ENCODE results near the gene UBE3C.

The UBE3C gene

DNA sequence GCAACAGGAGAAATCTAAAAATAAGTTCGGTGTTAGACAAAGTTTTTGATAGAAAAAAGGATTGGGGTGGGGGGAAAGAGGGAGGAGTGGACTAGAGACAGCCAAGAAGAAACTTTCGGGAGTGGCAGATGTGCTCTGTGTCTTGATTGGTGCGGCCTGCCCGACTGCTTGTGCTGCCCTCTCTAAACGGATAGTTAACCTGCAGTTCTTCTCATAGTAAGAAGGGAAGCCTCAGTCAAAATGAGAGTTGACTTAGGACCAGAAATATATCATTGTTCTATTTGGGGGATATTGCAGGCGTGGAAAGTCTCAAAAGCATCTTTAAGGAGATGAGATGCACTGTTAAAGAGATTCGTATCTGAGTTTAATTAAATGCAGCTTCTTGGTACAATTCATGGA lies 39.3 kb downstream of the UBE3C start:
- Histone ChIP-seq H3K4me3 (ENCODE audit: low read depth in 1 of 2, low read length in 2 of 2) (no peak overlapping the region), H3K36me3 (ENCODE audit: insufficient read depth, low read length) (peaks cover 50% of the 10 kb centered on the region), H3K27ac (ENCODE audit: low read depth, low read length) (no peak overlapping the region), H3K9ac (ENCODE audit: low read length) (no peak overlapping the region), H3K27me3 (ENCODE audit: control insufficient read depth in 1 of 2, insufficient read depth in 2 of 2, low read length in 2 of 2) (no peaks in the 10 kb centered on the region), H3K9me3 (ENCODE audit: low read length) (no peaks in the 10 kb centered on the region), H3K4me1 (ENCODE audit: insufficient read depth, low read length) (no peaks in the 10 kb centered on the region)

DNA sequence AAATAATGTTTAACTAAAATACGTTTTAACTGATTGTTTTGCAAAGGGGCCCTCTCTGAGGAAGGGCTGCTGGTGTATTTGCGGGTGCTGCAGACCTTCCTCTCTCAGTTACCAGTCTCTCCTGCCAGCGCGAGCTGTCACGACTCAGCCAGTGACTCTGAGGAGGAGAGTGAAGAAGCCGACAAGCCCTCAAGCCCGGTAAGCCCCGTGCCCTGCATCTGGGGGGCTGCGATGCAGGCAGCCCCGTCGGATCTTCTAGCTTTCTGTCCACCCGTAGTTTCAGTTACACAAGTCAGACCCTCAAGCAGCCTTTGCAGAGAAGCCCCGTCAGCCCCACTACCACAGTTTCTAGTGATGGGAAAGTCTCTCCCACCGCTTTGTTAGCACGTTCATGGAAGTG lies 45.1 kb downstream of the UBE3C start:
- H3K9me3 ChIP-seq (ENCODE audit: low read length): no peaks in the 10 kb centered on the region
- peaks cover 55% of the 10 kb centered on the region for H3K36me3 ChIP-seq (ENCODE audit: insufficient read depth, low read length)
- H3K27me3 ChIP-seq (ENCODE audit: control insufficient read depth in 1 of 2, insufficient read depth in 2 of 2, low read length in 2 of 2): no peaks in the 10 kb centered on the region
- H3K4me3 ChIP-seq (ENCODE audit: low read depth in 1 of 2, low read length in 2 of 2): no peak overlapping the region
- no peaks in the 10 kb centered on the region for H3K4me1 ChIP-seq (ENCODE audit: insufficient read depth, low read length)
- no peak overlapping the region for H3K27ac ChIP-seq (ENCODE audit: low read depth, low read length)
- H3K9ac ChIP-seq (ENCODE audit: low read length): no peak overlapping the region

DNA sequence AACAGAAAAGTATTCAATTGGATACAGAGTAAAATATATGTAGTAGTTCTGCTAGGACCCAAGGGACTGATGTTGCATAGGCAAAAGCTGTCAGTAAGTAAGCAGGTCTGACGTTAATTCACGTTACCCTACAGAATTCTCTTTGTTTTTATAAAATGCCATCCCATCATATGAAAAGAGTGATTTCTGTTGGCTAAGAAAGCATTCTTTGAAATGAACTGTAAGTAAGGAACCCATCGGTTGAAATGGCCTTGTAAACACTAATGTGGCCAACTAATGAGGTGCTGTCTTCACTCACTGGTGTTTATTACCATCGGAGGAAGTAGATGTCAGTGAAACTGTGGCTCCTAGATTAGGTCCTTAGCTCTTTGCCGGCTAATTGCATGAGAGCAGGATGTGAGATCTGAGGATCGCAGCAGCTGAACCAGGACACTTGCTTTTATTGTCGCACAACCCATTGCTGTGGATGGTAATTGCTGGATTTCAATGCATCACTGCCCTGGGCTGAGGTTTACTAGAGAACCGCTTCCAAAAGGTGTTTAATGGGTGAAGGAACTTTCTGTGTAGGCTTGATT lies 49.5 kb downstream of the UBE3C start:
- peaks cover 59% of the 10 kb centered on the region for H3K36me3 ChIP-seq (ENCODE audit: insufficient read depth, low read length)
- H3K4me3 ChIP-seq (ENCODE audit: low read depth in 1 of 2, low read length in 2 of 2): no peak overlapping the region
- H3K27ac ChIP-seq (ENCODE audit: low read depth, low read length): no peak overlapping the region
- no peak overlapping the region for H3K9ac ChIP-seq (ENCODE audit: low read length)
- H3K4me1 ChIP-seq (ENCODE audit: insufficient read depth, low read length): no peaks in the 10 kb centered on the region
- H3K27me3 ChIP-seq (ENCODE audit: control insufficient read depth in 1 of 2, insufficient read depth in 2 of 2, low read length in 2 of 2): no peaks in the 10 kb centered on the region
- no peaks in the 10 kb centered on the region for H3K9me3 ChIP-seq (ENCODE audit: low read length)

DNA sequence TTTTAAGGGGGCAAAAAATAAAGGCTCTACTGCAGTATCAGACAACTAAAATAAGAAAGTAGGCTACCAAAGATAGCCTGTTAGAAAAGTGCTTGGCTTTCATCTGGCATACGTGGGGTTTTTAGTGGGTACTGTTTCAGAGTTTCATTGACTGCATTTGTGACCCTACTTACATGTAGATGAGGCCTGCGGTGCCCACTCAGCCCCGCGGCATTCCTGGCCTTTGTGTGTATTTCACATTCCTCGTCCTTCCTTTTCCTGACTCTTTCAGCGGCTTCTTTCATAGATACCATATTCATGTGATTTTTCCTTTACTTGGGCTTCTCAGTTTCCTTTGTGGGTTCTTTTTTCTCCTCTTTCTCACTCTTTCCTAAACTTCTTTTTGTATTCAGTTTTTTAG lies 50.7 kb downstream of the UBE3C start:
- Histone ChIP-seq H3K4me1 (ENCODE audit: insufficient read depth, low read length) (no peaks in the 10 kb centered on the region), H3K9ac (ENCODE audit: low read length) (no peak overlapping the region), H3K36me3 (ENCODE audit: insufficient read depth, low read length) (peaks cover 51% of the 10 kb centered on the region), H3K27me3 (ENCODE audit: control insufficient read depth in 1 of 2, insufficient read depth in 2 of 2, low read length in 2 of 2) (no peaks in the 10 kb centered on the region), H3K4me3 (ENCODE audit: low read depth in 1 of 2, low read length in 2 of 2) (no peak overlapping the region), H3K27ac (ENCODE audit: low read depth, low read length) (no peak overlapping the region), H3K9me3 (ENCODE audit: low read length) (no peaks in the 10 kb centered on the region)

DNA sequence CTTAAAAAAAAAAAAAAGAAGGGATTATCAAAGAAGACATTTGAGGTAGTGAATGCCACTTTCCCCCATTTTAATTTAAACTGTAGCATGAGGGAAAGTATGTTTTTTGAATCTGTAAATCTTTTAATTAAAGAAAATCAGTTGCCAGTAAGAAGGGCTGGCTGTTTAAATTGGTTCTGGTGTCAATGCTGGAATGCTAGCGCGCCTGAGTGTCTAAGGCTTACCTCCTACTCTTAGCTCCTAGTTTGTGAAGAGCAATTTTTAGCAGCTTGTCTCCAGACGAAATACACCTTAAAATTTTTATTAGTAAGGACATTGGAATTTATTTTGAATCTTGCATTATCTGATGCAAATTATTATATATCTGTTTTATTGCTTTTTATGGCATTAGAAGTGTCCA lies 54.1 kb downstream of the UBE3C start:
- no peak overlapping the region for H3K27ac ChIP-seq (ENCODE audit: low read depth, low read length)
- H3K4me1 ChIP-seq (ENCODE audit: insufficient read depth, low read length): no peaks in the 10 kb centered on the region
- H3K9ac ChIP-seq (ENCODE audit: low read length): no peak overlapping the region
- no peaks in the 10 kb centered on the region for H3K9me3 ChIP-seq (ENCODE audit: low read length)
- no peaks in the 10 kb centered on the region for H3K27me3 ChIP-seq (ENCODE audit: control insufficient read depth in 1 of 2, insufficient read depth in 2 of 2, low read length in 2 of 2)
- no peak overlapping the region for H3K4me3 ChIP-seq (ENCODE audit: low read depth in 1 of 2, low read length in 2 of 2)
- peaks cover 38% of the 10 kb centered on the region for H3K36me3 ChIP-seq (ENCODE audit: insufficient read depth, low read length)

DNA sequence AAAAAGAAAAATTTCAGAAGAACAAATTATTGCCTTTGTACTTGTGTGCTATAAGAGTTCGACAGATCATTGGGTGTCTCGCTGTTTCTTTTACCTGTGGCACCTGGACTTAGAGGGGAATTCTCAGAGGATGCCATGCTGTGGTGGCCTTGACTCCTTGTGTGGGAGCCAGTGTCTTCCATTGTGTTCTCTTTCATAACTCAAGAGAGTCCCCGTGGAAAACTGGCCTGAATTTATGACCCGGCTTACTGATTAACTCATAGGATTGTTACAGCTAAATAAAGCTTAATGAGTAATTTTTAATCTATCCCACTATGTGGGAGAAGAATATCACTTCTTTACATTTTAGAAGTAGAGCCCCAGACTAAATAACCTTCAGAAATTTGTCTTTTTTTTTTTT lies 54.5 kb downstream of the UBE3C start:
- H3K27ac ChIP-seq (ENCODE audit: low read depth, low read length): no peak overlapping the region
- peaks cover 34% of the 10 kb centered on the region for H3K36me3 ChIP-seq (ENCODE audit: insufficient read depth, low read length)
- no peak overlapping the region for H3K4me3 ChIP-seq (ENCODE audit: low read depth in 1 of 2, low read length in 2 of 2)
- H3K9me3 ChIP-seq (ENCODE audit: low read length): no peaks in the 10 kb centered on the region
- H3K9ac ChIP-seq (ENCODE audit: low read length): no peak overlapping the region
- H3K4me1 ChIP-seq (ENCODE audit: insufficient read depth, low read length): no peaks in the 10 kb centered on the region
- no peaks in the 10 kb centered on the region for H3K27me3 ChIP-seq (ENCODE audit: control insufficient read depth in 1 of 2, insufficient read depth in 2 of 2, low read length in 2 of 2)

DNA sequence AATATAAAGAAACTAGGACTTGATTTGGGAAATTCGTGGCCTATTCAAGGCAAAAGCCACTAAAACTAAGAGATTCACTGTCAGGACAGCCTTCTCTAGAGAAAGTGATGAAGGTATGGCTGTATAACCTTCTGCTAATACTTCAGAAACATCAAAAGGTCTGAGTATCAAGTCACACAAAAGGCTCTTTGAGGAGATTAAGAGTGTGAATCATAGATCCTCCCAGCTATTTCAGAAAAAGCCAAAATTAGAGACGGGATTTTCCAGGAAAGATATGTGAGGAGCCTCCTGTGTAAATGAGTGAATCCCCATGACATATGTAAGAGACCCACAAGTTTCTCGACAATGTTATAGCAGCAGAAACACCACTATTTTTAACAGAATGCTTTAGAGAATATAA lies 56.2 kb downstream of the UBE3C start:
- Histone ChIP-seq H3K9ac (ENCODE audit: low read length) (no peak overlapping the region), H3K27ac (ENCODE audit: low read depth, low read length) (no peak overlapping the region), H3K9me3 (ENCODE audit: low read length) (no peaks in the 10 kb centered on the region), H3K4me3 (ENCODE audit: low read depth in 1 of 2, low read length in 2 of 2) (no peak overlapping the region), H3K36me3 (ENCODE audit: insufficient read depth, low read length) (peaks cover 22% of the 10 kb centered on the region), H3K27me3 (ENCODE audit: control insufficient read depth in 1 of 2, insufficient read depth in 2 of 2, low read length in 2 of 2) (no peaks in the 10 kb centered on the region), H3K4me1 (ENCODE audit: insufficient read depth, low read length) (no peaks in the 10 kb centered on the region)

DNA sequence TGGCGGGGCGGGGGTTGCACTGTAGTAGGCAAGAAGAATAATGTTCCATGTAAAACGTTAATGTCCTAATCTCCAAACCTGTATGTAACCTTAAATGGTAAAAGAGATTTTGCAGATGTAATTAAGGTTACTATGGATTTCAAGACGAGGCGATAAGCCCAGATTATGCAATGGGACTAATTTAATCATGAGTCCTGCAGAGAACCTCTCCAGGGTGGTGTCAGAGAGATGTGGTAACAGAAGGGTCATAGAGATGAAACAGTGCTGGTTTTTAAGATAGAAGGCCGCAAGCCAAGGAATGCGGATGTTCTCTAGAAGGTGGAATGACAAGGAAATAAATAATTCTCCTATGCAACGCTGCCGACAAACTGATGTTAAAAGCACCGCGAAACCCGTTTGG lies 57.1 kb downstream of the UBE3C start:
- Histone ChIP-seq H3K4me1 (ENCODE audit: insufficient read depth, low read length) (no peaks in the 10 kb centered on the region), H3K9ac (ENCODE audit: low read length) (no peak overlapping the region), H3K9me3 (ENCODE audit: low read length) (no peaks in the 10 kb centered on the region), H3K27me3 (ENCODE audit: control insufficient read depth in 1 of 2, insufficient read depth in 2 of 2, low read length in 2 of 2) (no peaks in the 10 kb centered on the region), H3K36me3 (ENCODE audit: insufficient read depth, low read length) (peaks cover 13% of the 10 kb centered on the region), H3K27ac (ENCODE audit: low read depth, low read length) (no peak overlapping the region), H3K4me3 (ENCODE audit: low read depth in 1 of 2, low read length in 2 of 2) (no peak overlapping the region)

DNA sequence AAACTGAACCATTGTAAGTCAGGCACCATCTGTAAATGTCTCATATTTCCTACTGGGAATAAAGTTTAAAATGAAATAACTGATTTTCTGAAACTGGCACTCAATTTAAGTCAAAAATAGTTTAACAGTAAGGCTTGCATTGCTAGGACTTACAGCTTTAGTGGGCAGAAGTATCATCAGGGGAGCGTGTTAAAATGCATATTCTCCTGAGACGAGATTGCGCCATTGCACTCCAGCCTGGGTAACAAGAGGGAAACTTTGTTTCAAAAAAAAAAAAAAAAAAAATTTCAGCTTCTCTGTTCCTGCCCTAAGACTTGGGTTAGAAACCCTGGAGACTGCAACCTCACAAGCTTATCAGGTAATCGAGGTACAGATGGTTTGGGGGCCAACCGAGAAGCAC lies 65.4 kb downstream of the UBE3C start:
- no peak overlapping the region for H3K9ac ChIP-seq (ENCODE audit: low read length)
- no peaks in the 10 kb centered on the region for H3K27me3 ChIP-seq (ENCODE audit: control insufficient read depth in 1 of 2, insufficient read depth in 2 of 2, low read length in 2 of 2)
- no peaks in the 10 kb centered on the region for H3K9me3 ChIP-seq (ENCODE audit: low read length)
- H3K4me3 ChIP-seq (ENCODE audit: low read depth in 1 of 2, low read length in 2 of 2): no peak overlapping the region
- H3K4me1 ChIP-seq (ENCODE audit: insufficient read depth, low read length): no peaks in the 10 kb centered on the region
- H3K36me3 ChIP-seq (ENCODE audit: insufficient read depth, low read length): peaks cover 23% of the 10 kb centered on the region
- H3K27ac ChIP-seq (ENCODE audit: low read depth, low read length): no peak overlapping the region

DNA sequence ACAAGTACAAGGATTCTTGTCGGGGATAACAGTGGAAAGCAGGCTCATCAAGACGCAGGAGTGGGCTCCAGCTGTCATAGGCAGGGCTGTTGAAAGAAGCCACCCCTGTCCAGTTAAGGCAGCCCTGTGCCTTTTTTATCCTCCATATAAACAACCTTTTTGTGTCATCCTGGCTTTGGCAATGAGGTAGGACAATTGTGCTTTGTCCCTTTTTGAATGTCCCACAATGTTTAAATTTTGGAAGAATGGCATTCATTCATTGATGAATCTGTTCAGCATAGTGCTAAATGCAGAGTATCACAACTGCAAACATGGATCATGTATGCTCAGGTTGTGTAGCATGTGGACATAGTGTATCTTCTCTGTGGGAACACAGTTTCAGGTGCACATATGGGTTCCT lies 66.7 kb downstream of the UBE3C start:
- no peak overlapping the region for H3K27ac ChIP-seq (ENCODE audit: low read depth, low read length)
- H3K27me3 ChIP-seq (ENCODE audit: control insufficient read depth in 1 of 2, insufficient read depth in 2 of 2, low read length in 2 of 2): no peaks in the 10 kb centered on the region
- H3K9me3 ChIP-seq (ENCODE audit: low read length): no peaks in the 10 kb centered on the region
- peaks cover 26% of the 10 kb centered on the region for H3K36me3 ChIP-seq (ENCODE audit: insufficient read depth, low read length)
- no peaks in the 10 kb centered on the region for H3K4me1 ChIP-seq (ENCODE audit: insufficient read depth, low read length)
- no peak overlapping the region for H3K4me3 ChIP-seq (ENCODE audit: low read depth in 1 of 2, low read length in 2 of 2)
- no peak overlapping the region for H3K9ac ChIP-seq (ENCODE audit: low read length)

DNA sequence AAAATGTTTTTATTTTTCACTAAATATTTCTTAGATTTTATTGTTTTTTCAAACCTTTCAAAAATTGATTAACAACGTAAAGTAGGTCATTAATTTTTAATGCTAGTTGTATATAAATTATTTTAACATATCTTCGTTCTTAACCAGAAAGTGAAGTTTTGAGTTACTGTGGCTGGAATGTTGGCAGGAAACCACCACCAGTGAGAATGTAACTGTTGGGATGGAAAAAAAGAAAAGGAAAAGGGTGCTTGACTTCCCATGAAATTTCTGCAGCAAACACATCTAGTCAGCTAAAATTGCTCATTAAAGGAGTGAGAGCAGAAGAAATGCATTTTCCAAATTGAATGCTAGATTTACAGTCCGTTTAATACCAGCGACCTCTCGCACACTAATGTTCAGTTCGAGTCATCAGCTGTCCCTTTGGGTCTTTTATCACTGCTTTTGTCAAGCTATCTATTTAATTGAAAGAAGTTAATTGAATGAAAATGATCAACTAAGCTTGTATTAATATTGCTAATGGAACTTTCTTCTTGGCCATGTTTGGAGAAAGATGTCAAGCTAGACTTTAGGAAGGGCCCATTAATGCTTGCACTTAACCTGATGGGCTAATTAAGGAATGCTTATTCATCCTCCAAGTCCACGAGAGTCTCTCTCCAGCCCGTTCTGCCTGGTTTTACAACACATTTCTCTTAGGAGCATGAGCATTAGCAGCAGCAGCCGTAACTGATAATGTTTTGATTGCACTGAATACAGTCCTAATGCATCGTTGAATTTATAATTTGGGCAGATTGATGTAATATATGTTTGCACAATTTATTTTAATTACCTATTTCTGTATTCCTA lies 70.1 kb downstream of the UBE3C start:
- peaks cover 38% of the 10 kb centered on the region for H3K36me3 ChIP-seq (ENCODE audit: insufficient read depth, low read length)
- H3K4me3 ChIP-seq (ENCODE audit: low read depth in 1 of 2, low read length in 2 of 2): no peak overlapping the region
- H3K27ac ChIP-seq (ENCODE audit: low read depth, low read length): no peak overlapping the region
- H3K4me1 ChIP-seq (ENCODE audit: insufficient read depth, low read length): no peaks in the 10 kb centered on the region
- no peaks in the 10 kb centered on the region for H3K27me3 ChIP-seq (ENCODE audit: control insufficient read depth in 1 of 2, insufficient read depth in 2 of 2, low read length in 2 of 2)
- H3K9ac ChIP-seq (ENCODE audit: low read length): no peak overlapping the region
- H3K9me3 ChIP-seq (ENCODE audit: low read length): no peaks in the 10 kb centered on the region

DNA sequence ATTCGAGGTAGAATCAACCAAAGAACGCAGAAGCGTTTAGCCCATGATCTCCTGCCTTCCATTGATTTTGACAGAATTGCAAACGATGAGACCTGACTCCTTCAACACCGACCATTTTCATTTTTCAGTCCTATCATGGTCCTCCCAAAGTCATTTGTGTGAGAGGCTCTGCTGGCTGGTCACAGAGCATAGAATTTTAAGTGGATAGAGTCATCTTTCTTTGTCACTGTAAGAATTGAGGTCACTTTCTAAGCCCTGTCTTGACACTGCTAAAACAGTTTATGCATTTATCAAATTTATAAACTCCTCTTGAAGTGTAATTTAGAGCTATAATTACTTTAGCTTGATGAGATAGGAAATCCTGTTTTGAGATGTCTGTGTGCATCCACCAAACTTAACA lies 72.0 kb downstream of the UBE3C start:
- Histone ChIP-seq H3K27ac (ENCODE audit: low read depth, low read length) (no peak overlapping the region), H3K9ac (ENCODE audit: low read length) (no peak overlapping the region), H3K4me3 (ENCODE audit: low read depth in 1 of 2, low read length in 2 of 2) (no peak overlapping the region), H3K4me1 (ENCODE audit: insufficient read depth, low read length) (no peaks in the 10 kb centered on the region), H3K27me3 (ENCODE audit: control insufficient read depth in 1 of 2, insufficient read depth in 2 of 2, low read length in 2 of 2) (no peaks in the 10 kb centered on the region), H3K9me3 (ENCODE audit: low read length) (no peaks in the 10 kb centered on the region), H3K36me3 (ENCODE audit: insufficient read depth, low read length) (peaks cover 28% of the 10 kb centered on the region)

Measured in muscle layer of colon (tissue), 2 donors.